Kidney glomerular epithelial cell (primary cell): ENCODE measurements around the gene NBR1.
"Not testable (repeated sequence)": the region's sequence is repeated elsewhere in the genome, so short reads cannot be mapped to it uniquely, and the experiment has no call there.

ENCODE experiments used
- DNase-seq: peaks from one replicate; lab custom pipeline; 2025; lab: John Stamatoyannopoulos, UW

Gene NBR1

DNA sequence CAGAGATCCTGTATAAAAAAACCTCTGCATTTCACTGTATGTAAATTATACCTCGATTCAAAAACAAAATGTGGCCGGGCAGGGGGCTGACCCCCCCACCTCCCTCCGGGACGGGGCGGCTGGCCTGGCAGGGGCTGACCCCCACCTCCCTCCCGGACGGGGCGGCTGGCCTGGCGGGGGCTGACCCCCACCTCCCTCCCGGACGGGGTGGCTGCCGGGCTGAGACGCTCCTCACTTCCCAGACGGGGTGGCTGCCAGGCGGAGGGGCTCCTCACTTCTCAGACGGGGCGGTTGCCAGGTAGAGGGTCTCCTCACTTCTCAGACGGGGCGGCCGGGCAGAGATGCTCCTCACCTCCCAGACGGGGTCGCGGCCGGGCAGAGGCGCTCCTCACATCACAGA, 11.8 kb upstream of the NBR1 start:
- DNase-seq, result not testable (repeated sequence)

DNA sequence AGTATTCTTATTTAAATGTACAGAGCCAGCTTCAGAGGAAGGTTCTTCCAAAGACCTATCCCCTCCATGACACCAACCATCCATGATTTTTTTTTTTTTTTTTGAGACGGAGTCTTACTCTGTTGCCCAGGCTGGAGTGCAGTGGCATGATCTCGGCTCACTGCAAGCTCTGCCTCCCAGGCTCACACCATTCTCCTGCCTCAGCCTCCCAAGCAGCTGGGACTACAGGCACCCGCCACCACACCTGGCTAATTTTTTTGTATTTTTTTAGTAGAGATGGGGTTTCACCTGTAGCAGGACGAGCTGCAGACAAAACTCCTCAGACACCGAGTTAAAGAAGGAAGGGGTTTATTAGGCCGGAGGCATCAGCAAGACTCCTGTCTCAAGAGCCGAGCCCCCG, 11.1 kb upstream of the NBR1 start:
- not testable (repeated sequence) for DNase-seq

DNA sequence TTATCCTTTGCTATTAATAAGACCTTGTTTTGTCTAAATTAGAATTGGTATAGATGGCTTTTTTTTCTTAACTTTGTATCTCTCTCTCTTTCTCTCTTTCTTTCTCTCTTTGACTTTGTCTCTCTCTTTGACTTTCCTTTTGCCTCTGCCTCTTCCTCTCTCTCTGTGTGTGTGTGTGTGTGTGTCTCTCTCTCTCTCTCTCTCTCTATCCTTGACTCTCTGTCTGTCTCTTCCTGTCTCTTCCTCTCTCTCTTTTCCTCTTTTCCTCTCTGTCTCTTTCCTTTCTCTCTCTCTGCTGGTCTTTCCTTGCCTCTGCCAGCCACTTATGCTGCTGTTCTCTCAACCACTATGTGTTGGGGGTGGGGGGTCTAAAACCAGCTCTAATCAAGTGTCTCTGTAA, 5.0 kb upstream of the NBR1 start:
- DNase-seq, result not testable (repeated sequence)

DNA sequence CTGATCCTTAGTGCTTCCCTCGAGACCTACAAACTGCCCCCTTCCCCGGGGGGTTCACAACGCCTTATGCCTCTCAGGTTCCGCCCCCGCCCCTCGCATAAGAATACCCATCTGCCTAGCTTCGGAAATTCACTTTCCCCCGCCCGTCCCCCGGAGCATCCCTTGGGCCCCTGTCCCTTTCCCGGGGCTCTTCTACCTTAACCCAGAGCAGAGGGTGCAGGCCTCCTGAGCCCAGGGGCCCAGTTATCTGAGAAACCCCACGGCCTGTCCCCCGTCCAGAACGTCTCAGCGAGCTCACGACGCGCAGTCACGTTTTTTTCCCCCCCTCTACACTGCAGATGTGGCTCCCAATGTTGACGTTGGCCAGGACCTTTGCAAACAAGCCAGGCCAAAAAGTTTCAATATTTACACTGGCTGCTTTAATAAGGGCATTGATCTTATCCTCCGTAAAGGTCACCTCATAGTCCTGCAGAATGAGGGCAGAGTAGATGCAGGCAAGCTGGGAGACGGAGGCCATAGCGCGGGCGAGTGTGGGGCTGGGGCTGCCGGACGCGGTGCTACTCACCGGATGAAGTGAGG, 1.4 kb upstream of the NBR1 start:
- no peak for DNase-seq

DNA sequence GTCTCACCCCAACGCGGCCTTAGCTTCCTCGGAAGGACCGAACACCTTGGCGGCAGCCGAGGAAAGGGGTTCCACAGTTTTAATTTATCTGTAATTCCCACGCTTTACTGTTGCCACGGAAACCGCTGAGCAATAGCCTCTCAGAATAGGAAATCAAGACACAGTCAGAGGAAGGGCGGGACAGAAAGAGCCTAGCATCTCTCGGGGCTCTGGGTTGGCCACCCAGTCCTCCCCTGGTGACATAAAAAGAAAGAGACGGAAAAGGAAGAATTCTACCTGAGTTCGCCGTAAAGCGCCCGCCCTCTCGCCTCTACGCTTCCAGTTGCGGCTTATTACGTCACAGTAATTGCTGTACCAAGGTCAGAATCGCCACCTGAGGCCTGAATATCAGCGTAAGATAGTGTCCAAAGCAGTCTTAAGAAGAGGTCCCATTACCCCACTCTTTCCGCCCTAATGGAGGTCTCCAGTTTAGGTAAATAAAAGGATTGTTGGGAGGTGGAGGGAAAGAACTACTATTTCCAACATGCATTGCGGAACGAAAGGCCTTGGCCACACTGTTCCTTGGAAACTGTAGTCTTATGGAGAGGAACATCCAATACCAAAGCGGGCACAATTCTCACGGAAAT, 761 bp upstream of the NBR1 start:
- peak; percentile 99 for DNase-seq

DNA sequence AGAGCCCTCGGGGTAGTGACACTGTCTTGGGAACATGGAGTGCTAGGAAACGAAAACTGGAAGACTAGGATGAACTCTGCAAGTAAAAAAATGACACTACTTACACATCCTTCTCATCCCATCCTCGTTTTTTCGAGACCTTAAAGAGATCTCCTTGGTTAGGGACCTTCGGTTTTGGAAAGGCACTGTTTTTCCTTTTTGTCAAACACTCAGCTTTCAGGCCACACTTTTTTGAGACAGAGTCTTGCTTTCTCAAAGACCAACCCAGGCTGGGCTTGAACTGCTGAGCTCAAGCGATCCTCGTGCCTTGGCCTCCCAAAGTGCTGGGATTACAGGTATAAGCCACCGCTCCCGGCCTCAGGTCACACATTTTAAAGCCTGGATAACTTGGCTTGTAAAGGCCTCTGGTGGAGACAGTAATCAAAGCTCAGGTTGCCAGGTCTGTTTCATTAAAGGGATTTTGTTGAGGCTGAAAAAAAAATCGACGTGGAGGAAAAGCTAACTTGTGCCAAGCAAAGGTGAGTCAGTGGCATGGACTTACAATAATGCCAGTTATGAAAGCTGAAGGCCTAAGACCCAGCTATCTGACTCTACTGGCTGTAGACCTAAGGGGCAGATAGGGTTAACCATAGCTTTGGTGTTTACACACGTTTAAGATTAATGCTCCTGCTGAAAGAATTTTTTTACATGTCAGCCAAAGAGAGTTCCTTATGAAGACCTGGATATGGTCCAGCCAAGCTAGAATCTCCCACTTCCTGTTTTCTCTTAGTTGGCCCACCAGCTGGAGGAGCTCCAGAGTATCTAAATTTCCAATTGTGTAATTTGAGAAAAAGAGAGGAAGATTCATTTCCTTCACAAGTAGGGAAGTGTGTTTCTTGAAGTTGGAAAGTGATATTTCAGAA, 823 bp downstream of the NBR1 start:
- DNase-seq, result peak; percentile 98

DNA sequence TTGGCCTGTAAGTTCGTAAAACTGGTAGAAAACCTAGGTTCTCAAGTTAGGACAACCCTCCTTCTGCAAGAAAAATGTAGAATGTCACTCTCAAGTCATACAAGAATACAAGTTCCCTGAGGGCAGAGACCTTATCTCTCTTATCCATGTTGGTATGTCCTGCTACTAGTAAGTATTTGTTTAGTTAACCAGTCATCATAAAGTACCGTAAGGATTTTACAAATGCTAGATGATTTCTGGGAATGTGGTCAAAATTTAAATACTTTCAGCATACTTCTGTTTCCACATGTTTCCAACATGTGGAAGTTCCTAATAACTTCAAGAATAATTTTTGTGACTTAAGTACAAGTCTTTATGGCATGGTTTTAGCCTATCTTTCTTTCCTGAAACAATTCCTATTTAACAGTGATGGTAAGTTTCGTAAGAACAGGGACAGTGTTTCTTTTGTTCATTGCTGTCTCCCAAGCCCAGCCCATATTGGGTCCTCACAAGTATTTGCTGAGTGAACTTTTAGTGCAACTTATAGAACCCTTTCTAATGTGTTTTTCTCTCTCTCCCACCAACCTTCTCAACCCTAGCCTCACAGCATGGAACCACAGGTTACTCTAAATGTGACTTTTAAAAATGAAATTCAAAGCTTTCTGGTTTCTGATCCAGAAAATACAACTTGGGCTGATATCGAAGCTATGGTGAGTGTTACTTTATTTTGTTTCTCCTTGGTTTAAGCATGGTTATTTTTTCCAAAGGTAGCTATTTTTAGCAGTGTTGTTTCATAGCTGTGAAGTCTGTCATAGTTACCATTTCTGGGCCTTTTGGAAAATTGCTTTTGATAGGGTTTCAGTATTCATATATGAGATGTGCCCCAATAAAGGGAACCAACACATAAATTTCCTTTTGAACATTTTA, 4.5 kb downstream of the NBR1 start:
- DNase-seq, result no peak

DNA sequence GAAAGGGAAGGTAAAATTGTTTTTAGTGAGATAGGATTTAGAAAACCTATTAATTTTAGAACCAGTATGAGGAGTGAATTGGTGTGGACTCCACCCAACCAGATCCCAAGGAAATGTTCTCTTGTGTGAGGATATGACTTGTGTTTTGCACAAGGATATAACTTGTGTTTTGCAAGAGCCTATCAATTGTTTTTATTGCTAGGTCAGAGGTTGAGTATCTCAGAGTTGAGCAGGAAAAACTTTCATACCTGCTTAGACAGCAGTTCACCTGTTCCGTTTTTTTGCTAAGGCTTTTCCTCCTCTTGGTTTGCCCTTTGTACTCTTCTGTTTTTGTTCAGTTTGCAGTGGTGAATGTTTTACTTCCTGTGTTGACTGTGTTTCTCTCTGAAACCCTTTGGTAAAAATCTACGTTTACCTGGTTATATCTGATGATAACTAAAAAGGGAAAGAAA, 5.1 kb downstream of the NBR1 start:
- no peak for DNase-seq

DNA sequence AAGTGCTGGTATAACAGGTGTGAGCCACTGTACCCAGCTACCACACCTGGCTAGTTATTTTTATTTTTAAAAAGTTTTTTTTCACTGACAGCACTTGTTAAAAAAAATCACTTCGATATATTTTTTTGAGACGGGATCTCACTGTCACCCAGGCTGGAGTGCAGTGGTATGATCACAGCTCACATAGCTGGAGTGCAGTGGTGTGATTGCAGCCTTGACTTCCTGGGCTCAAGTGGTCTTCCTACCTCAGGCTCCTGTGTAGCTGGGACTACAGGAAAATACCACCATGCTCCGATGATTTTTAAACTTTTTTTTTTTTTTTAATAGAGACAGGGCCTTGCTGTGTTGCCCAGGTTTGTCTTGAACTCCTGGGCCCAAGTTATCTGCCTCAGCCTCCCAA, 12.9 kb downstream of the NBR1 start:
- DNase-seq, result no peak

DNA sequence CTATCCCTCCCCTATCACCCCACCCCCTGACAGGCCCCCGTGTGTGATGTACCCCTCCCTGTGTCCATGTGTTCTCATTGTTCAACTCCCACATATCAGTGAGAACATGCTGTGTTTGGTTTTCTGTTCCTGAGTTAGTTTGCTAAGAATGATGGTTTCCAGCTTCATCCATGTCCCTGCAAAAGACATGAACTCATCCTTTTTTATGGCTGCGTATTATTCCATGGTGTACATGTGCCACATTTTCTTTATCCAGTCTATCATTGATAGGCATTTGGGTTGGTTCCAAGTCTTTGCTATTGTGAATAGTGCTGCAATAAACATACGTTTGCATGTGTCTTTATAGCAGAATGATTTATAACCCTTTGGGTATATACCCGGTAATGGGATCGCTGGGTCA, 15.6 kb downstream of the NBR1 start:
- DNase-seq, result not testable (repeated sequence)

DNA sequence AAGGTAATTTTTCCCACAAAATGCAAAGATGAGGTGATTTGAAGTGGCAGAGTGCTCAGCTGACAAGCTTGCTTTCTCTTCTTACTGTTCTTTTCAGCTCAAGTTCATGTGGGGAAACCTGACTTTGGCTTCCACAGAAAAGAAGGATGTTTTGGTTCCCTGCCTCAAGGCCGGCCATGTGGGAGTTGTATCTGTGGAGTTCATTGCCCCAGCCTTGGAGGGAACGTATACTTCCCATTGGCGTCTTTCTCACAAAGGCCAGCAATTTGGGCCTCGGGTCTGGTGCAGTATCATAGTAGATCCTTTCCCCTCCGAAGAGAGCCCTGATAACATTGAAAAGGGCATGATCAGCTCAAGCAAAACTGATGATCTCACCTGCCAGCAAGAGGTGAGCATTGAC, 22.2 kb downstream of the NBR1 start:
- DNase-seq, result no peak

DNA sequence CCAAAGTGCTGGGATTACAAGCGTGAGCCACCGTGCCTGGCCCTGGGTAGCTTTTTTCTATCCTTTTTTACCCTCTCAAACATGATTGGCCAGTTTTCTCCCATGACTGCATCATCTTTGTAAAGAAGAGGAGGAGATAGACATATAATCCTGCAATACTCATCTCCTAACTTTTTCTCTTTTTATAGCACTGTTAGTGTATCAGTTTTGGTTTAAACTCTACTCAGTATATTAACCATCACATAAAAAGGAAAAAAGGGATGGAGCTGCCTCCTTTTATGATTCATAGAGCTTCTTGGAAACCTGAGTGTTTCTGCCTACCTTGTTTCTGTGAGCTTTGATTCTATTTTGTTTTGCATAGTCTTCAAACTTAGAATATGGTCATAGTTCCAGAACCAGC, 28.6 kb downstream of the NBR1 start:
- no peak for DNase-seq

DNA sequence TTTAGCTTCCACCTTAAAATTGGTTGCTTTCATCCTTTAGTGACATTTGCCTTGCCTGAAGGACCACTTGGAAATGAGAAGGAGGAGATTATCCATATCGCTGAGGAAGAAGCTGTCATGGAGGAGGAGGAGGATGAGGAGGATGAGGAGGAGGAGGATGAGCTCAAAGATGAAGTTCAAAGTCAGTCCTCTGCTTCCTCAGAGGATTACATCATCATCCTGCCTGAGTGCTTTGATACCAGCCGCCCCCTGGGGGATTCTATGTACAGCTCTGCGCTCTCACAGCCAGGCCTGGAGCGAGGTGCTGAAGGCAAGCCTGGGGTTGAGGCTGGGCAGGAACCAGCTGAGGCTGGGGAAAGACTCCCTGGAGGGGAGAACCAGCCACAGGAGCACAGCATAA, 29.1 kb downstream of the NBR1 start:
- no peak for DNase-seq

DNA sequence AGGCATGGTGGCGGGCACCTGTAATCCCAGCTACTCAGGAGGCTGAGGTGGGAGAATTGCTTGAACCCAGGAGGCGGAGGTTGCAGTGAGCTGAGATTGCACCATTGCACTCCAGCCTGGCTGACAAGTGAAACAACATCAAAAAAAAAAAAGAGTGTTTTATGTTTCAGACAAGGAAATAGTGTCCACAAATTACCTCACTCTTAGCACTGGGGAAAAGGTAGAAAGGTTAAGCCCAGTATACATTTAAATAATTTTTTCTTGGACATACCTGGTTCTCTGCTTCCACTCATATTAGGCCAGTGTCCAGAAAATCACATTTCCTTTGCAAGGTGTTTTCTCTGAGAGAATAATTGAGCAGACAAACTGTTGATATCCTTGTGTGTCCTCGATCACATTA, 32.0 kb downstream of the NBR1 start:
- not testable (repeated sequence) for DNase-seq

DNA sequence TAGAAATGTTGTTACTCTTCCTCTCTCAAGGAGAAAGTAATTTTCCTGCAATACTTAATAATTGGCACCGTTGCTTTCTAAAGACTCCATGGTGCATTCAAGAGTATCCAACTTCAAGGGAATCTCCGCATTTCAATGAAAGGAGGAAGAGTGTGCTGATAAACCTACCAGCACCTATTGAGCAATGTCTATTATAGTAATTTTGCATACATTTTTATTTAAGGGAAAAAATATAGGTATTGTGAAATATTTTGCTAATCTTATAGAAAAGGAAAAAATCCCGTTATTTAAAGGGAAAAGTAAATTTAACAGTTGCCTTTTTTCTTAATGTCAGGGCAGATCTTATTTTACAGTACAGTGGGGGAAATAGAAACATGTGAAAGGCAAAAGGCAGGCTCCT, 39.6 kb downstream of the NBR1 start:
- DNase-seq, result no peak

DNA sequence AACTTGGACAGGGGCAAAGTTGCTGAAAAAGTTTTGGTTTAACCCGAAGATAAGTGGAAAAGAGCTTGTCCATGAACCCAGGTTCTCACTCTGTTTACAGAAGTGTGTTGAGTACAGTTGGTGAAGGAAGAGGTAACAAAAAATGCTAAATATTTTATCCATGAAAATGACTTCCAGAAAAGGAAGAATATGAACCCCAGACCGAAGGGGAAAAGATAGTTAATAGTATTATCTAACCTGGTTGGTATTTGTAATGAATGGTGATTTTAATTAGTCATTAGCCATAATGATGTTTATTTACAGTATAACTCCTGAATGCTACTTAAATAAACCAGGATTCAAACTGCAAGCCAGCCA, 40.1 kb downstream of the NBR1 start:
- no peak for DNase-seq

DNA sequence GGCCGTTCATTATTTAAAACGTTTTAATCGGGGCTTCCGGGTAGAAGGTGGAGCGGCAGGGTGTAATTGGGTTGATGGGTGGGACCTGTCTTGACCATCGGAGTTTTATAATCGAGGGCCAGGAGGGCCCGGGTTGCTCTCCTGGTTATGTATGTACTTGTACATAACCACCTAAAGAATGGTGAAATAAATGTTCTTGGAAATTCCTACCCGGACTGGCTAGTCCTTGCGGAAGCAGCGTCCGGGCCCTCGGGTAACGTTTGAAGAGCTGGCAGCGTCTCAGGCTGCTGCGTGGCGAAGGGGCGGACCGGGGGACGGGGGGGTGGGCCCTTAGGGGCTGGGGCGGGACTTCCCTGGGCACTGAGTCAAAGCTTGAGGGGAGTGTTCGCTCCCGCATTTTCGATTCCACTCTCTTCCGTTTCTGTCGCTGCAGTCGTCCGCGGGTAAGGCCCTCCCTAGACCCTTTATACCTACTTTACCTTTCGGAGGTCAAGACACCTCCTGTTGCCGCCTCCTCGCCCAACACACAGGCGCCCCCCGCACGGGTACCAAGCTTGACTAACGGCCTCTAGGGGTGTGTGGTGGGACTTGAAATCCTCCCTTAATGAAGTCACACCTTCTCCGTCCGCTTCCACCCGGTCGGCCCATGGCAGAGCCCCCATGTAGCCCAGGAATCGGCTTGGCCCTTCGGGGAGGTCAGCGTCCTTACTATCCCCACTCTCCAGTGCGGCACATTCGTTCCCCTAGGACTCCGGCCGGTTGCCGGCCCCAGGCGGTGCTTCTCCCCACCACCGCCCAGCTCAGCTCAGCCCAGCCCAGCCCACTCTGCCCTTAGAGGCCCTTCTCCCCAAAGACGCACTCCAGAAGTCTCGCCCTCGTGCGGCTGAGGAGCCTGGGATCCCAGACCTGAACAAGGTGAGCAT, 40.7 kb downstream of the NBR1 start, which contains the start of gene TMEM106A:
TSS of gene TMEM106A (plus strand) at position 396 of the 923 bp plus-strand sequence. CDS start 1,167 bp downstream, outside the sequence.
- peak; percentile 76 for DNase-seq

DNA sequence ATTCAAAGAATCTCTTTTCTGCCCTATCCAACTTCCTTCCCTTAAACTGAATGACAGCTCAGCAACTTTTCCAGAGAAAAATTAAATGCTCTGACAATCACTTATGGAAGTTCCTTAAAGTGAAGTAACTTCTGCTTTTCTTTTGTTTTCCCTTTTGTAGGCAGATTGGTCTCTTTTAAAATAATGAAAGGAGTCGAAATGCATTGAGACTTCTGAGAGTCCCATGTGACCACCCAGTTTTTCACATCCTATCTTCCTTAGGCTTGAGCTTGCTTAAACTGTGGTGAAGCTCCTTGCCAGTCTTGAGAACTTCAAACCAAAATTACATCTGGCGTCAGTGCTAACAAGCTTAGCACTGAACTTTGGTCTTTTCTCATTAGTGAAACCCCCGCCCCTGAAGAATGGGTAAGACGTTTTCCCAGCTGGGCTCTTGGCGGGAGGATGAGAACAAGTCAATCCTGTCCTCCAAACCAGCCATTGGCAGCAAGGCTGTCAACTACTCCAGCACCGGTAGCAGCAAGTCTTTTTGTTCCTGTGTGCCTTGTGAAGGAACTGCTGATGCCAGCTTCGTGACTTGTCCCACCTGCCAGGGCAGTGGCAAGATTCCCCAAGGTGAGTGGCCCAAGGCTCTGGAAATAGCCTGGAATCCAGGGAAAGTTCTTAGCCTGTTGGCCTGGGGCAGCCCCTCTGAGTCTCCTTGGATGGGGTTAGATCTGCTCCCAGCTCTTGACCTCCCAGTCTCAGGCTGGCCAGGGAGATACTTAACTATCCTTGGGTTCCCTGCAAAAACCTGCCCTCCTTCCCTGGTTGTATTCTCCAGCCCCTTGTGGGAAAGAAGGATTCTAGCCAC, 41.9 kb downstream of the NBR1 start:
- no peak for DNase-seq

DNA sequence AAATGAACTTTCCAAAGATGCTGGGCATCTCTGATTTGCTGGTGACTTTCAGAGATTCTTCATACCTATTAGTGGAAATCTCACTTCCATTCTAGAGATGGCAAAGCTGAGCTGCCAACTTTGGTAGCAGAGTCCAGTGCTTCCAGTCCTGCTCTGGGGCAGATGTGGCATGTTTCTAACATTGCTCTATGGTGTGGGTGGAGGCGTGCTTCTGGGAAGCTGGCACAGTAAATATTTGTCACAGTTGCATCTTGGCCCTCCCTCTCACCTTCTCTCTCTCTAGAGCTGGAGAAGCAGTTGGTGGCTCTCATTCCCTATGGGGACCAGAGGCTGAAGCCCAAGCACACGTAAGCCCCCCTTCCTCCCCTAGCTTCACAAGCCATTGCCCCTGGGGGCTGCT, 42.5 kb downstream of the NBR1 start:
- no peak for DNase-seq

DNA sequence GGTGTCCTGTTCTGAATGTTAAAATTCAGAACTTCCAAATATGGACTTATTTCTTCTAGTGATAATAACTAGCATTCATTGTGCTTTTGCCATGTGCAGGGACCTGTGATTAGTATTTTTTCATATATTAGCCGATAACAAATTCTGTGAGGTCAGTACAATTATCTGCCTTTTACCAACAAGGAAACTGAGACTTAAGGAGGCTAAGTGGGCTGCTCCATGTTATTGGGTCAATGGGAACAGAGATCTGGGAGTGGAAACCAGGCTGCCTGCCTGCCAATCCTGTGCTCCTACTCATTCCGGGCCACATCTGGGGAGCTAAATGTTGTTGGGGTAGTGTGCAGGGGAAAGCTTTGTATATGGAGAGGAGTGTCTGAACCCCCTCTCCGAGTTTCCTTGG, 44.3 kb downstream of the NBR1 start:
- no peak for DNase-seq
